Loucy (cell line): Measurements from ENCODE around the gene CDC42BPA.

Experiments
- H2AFZ ChIP-seq: fragments of 200-600 bp; sonication (generic); 2 replicates; pipeline ENCODE4 v1.6.0; 2016; ENCODE audit warnings: antibody characterized with exemption, mild to moderate bottlenecking, low read length, moderate library complexity
- H3F3A ChIP-seq: fragments of 200-600 bp; 2 replicates; pipeline ENCODE4 v1.6.0; 2016; ENCODE audit warnings: antibody characterized with exemption, low read depth, mild to moderate bottlenecking
- H3K27me3 ChIP-seq: fragments of 200-600 bp; sonication (generic); 2 replicates; pipeline ENCODE4 v1.6.1; 2014; ENCODE audit warnings: low read length, mild to moderate bottlenecking; ENCODE audit not compliant: insufficient read depth, poor library complexity, severe bottlenecking
- H3K36me3 ChIP-seq: fragments of 200-600 bp; sonication (generic); 2 replicates; pipeline ENCODE4 v1.6.1; 2016; ENCODE audit warnings: low read length; ENCODE audit not compliant: insufficient read depth
- H3K4me1 ChIP-seq: fragments of 200-600 bp; sonication (generic); 2 replicates; pipeline ENCODE4 v1.5.1; 2014; ENCODE audit warnings: low read length, mild to moderate bottlenecking; ENCODE audit not compliant: insufficient read depth, poor library complexity, severe bottlenecking
- H3K4me2 ChIP-seq: fragments of 200-600 bp; sonication (generic); 2 replicates; pipeline ENCODE4 v1.6.0; 2014; ENCODE audit warnings: antibody characterized with exemption, low read length, low read depth, mild to moderate bottlenecking; ENCODE audit not compliant: poor library complexity, severe bottlenecking
- H3K4me3 ChIP-seq: fragments of 200-600 bp; sonication (generic); 2 replicates; pipeline ENCODE4 v1.5.1; 2014; ENCODE audit warnings: low read length, mild to moderate bottlenecking, mixed read lengths; ENCODE audit not compliant: poor library complexity, severe bottlenecking
- H3K79me2 ChIP-seq: fragments of 200-600 bp; sonication (generic); 2 replicates; pipeline ENCODE4 v1.6.1; 2014; ENCODE audit warnings: low read length; ENCODE audit not compliant: insufficient read depth
- H3K9ac ChIP-seq: fragments of 200-600 bp; sonication (generic); 2 replicates; pipeline ENCODE4 v1.6.0; 2014; ENCODE audit warnings: mild to moderate bottlenecking, low read depth, low read length, moderate library complexity; ENCODE audit not compliant: poor library complexity, severe bottlenecking
- H3K9me2 ChIP-seq: fragments of 200-600 bp; sonication (generic); replicated peaks from 2 replicates; pipeline ENCODE4 v1.6.1; 2016; ENCODE audit warnings: low read depth, low read length, mixed read lengths
- H3K9me3 ChIP-seq: fragments of 200-600 bp; sonication (generic); 2 replicates; pipeline ENCODE4 v1.6.1; 2014; ENCODE audit warnings: mild to moderate bottlenecking, antibody characterized with exemption, low read length, low read depth; ENCODE audit not compliant: insufficient read depth
- H4K20me1 ChIP-seq: fragments of 200-600 bp; sonication (generic); 2 replicates; pipeline ENCODE4 v1.6.0; 2014; ENCODE audit warnings: antibody characterized with exemption, low read length, mild to moderate bottlenecking; ENCODE audit not compliant: insufficient read depth, poor library complexity, severe bottlenecking
- CTCF ChIP-seq: fragments of 200-600 bp; sonication (generic); conservative IDR thresholded peaks from 2 replicates; pipeline ENCODE4 v1.5.1; 2014; ENCODE audit warnings: mild to moderate bottlenecking, antibody characterized with exemption, low read length
- EZH2phosphoT487 ChIP-seq: fragments of 200-600 bp; IDR thresholded peaks from 2 replicates; pipeline ENCODE4 v1.6.1; 2018; ENCODE audit warnings: antibody characterized with exemption, mild to moderate bottlenecking, moderate library complexity, borderline replicate concordance

The CDC42BPA gene

DNA sequence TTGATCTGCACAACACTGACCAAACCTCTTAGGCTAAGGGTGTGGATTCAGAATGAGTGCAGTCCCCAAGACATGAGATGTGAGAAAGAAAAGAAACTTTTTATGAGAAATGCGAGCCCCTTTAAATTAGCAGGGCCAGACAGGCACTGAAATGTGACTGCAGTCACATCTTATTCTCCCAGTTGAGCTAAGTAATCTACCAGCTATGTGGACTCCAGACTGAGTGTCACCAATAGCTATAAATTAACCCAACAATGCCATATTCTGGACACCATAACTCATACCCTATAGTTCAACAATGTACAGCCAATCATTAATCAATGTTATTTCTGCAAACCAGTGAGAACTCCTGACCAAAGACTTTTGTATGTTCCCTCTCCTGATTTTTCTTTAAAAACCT, 225.0 kb downstream of the CDC42BPA start:
- no peak overlapping the region for H3K9ac ChIP-seq
- no peak overlapping the region for H2AFZ ChIP-seq
- no peaks in the 10 kb centered on the region for H3F3A ChIP-seq
- H3K4me1 ChIP-seq = no peaks in the 10 kb centered on the region
- H3K9me3 ChIP-seq = no peaks in the 10 kb centered on the region
- H3K79me2 ChIP-seq = no peaks in the 10 kb centered on the region
- H3K4me2 ChIP-seq = no peak overlapping the region
- H3K9me2 ChIP-seq = no peaks in the 10 kb centered on the region
- no peaks in the 10 kb centered on the region for H3K27me3 ChIP-seq
- H3K36me3 ChIP-seq = no peaks in the 10 kb centered on the region
- no peak overlapping the region for H3K4me3 ChIP-seq
- H4K20me1 ChIP-seq = no peaks in the 10 kb centered on the region
- TF ChIP-seq CTCF (no peak), EZH2phosphoT487 (no peak)

DNA sequence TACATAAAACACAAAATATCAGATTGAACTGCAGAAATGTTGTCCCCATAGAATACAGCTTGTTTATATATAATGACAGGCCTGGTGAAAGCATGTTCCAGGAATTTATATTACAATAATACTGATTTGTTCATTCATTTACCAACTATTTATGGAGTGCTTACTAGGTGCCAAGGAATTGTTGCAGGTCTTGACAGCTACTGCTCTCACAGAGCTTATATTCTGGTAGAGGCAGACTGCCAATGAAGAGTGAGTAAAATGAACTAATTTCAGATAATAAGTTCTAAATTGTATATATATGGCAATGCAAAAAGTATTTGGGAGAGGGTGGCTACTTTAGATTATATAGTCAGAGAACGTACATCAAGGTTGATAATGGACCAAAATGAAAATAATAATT, 226.2 kb downstream of the CDC42BPA start:
- H4K20me1 ChIP-seq = no peaks in the 10 kb centered on the region
- H3F3A ChIP-seq = no peaks in the 10 kb centered on the region
- no peaks in the 10 kb centered on the region for H3K27me3 ChIP-seq
- no peaks in the 10 kb centered on the region for H3K79me2 ChIP-seq
- no peak overlapping the region for H2AFZ ChIP-seq
- no peak overlapping the region for H3K4me2 ChIP-seq
- TF ChIP-seq CTCF (no peak), EZH2phosphoT487 (no peak)
- no peaks in the 10 kb centered on the region for H3K4me1 ChIP-seq
- H3K9me3 ChIP-seq = no peaks in the 10 kb centered on the region
- H3K9ac ChIP-seq = no peak overlapping the region
- H3K9me2 ChIP-seq = no peaks in the 10 kb centered on the region
- H3K4me3 ChIP-seq = no peak overlapping the region
- no peaks in the 10 kb centered on the region for H3K36me3 ChIP-seq

GRCh38 chr1:227086636-227087035, 231.7 kb downstream of the CDC42BPA start:
- Histone ChIP-seq H4K20me1 (no peaks in the 10 kb centered on the region), H3K9ac (no peak overlapping the region), H3K9me3 (no peaks in the 10 kb centered on the region), H3K79me2 (no peaks in the 10 kb centered on the region), H3K27me3 (no peaks in the 10 kb centered on the region), H2AFZ (no peak overlapping the region), H3K4me1 (no peaks in the 10 kb centered on the region), H3F3A (no peaks in the 10 kb centered on the region), H3K4me3 (no peak overlapping the region), H3K36me3 (no peaks in the 10 kb centered on the region), H3K9me2 (no peaks in the 10 kb centered on the region), H3K4me2 (no peak overlapping the region)
- TF ChIP-seq CTCF (no peak), EZH2phosphoT487 (no peak)
